ENCODE data around the gene FBH1.

The FBH1 gene

DNA sequence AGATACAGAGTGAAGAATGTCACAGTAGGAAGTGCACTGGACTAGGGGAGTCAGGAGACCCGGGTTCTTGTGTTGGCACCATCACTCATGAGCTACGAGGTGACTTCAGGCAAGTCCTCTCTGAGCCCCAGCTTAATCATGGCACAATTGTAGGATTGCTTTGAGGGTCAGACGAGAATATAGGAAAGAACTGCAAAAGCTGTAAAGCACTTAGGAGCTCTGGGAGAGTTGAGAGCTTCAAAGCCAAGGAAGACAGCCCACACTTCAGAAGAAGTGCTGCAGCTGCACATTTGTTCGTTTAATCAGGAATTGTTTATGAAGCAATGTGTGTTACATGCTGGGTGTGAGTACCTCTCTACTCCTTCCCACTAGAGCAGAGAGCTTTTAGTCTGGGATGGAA lies 4.4 kb downstream of the FBH1 start:
- no peak overlapping the region for H3K27ac ChIP-seq (ENCODE audit: low read depth, low read length, poor library complexity, severe bottlenecking)
- H3K4me1 ChIP-seq (ENCODE audit: insufficient read depth, low read length, severe bottlenecking), result peaks cover 32% of the 10 kb centered on the region
- no peak for TF ChIP-seq EZH2 (IDR thresholded peaks at IDR 0.05; ENCODE audit: borderline replicate concordance, low read length)
- TF ChIP-seq CTCF (IDR thresholded peaks at IDR 0.05; ENCODE audit: low read length), result no peak
- no peak overlapping the region for H3K4me2 ChIP-seq (ENCODE audit: low read length)
- H3K9me3 ChIP-seq (ENCODE audit: low read length), result no peaks in the 10 kb centered on the region
- no peak overlapping the region for H3K4me3 ChIP-seq (ENCODE audit: low read depth, low read length, poor library complexity, severe bottlenecking)
- H3F3A ChIP-seq (ENCODE audit: insufficient read depth, low read length), result no peaks in the 10 kb centered on the region
- no peak overlapping the region for H3K9ac ChIP-seq (ENCODE audit: low read length)
- no peaks in the 10 kb centered on the region for H3K9me2 ChIP-seq (ENCODE audit: low read depth, low read length)
- H4K20me1 ChIP-seq (ENCODE audit: insufficient read depth, low read length), result no peaks in the 10 kb centered on the region
- H3K79me2 ChIP-seq (ENCODE audit: insufficient read depth, low read length), result peaks cover 23% of the 10 kb centered on the region
- no peaks in the 10 kb centered on the region for H3K27me3 ChIP-seq (ENCODE audit: insufficient read depth, low read length)
- no peak overlapping the region for H2AFZ ChIP-seq (ENCODE audit: low read length)
- peaks cover 53% of the 10 kb centered on the region for H3K36me3 ChIP-seq (ENCODE audit: insufficient read depth, low read length)

DNA sequence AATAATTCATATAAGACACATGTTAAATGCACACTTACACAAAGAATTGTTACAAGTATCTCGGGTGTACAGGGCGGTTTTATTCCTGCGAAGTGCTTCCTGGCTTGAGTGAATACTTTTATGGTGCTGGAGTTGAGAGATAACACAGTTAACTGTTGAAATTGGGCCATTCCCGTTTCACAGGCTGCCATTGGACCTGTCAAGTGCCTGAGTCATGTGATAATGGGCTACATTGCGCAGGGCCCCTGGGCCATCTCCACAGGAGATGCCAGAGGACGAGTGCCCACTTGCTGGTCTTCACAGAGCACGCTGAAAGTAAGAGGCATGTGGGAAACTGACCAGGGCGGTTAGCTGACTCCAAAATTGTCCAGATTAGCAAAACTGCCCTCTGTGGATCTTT lies 4.8 kb downstream of the FBH1 start:
- no peak overlapping the region for H3K27ac ChIP-seq (ENCODE audit: low read depth, low read length, poor library complexity, severe bottlenecking)
- peaks cover 53% of the 10 kb centered on the region for H3K36me3 ChIP-seq (ENCODE audit: insufficient read depth, low read length)
- no peaks in the 10 kb centered on the region for H3K9me2 ChIP-seq (ENCODE audit: low read depth, low read length)
- H3K9ac ChIP-seq (ENCODE audit: low read length), result no peak overlapping the region
- no peak for TF ChIP-seq CTCF (IDR thresholded peaks at IDR 0.05; ENCODE audit: low read length)
- no peak for TF ChIP-seq EZH2 (IDR thresholded peaks at IDR 0.05; ENCODE audit: borderline replicate concordance, low read length)
- no peak overlapping the region for H3K4me2 ChIP-seq (ENCODE audit: low read length)
- H3K4me1 ChIP-seq (ENCODE audit: insufficient read depth, low read length, severe bottlenecking), result peaks cover 32% of the 10 kb centered on the region
- H3K9me3 ChIP-seq (ENCODE audit: low read length), result no peaks in the 10 kb centered on the region
- H3K27me3 ChIP-seq (ENCODE audit: insufficient read depth, low read length), result no peaks in the 10 kb centered on the region
- H3K79me2 ChIP-seq (ENCODE audit: insufficient read depth, low read length), result peaks cover 23% of the 10 kb centered on the region
- H2AFZ ChIP-seq (ENCODE audit: low read length), result no peak overlapping the region
- no peaks in the 10 kb centered on the region for H3F3A ChIP-seq (ENCODE audit: insufficient read depth, low read length)
- H3K4me3 ChIP-seq (ENCODE audit: low read depth, low read length, poor library complexity, severe bottlenecking), result no peak overlapping the region
- H4K20me1 ChIP-seq (ENCODE audit: insufficient read depth, low read length), result no peaks in the 10 kb centered on the region

DNA sequence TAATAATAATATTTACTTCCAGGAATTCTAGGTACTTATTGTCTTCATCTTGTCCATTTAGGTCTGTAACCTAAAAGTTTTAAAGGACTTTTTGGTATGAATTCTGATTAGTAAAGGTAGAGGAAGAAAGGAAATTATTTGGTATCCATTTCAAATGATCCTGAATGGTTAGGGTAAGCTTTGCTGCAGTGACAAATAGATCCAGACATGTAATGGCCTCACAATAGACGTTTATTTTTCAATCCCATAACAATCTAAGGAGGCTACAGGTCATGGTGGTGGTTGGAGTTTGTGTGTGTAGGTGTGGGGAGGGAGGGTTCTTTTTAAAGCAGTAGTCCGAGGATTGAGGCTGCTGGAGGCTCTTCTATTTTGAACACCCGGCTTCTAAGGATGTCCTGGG lies 5.3 kb downstream of the FBH1 start:
- H3F3A ChIP-seq (ENCODE audit: insufficient read depth, low read length), result no peaks in the 10 kb centered on the region
- H3K36me3 ChIP-seq (ENCODE audit: insufficient read depth, low read length), result peaks cover 53% of the 10 kb centered on the region
- H4K20me1 ChIP-seq (ENCODE audit: insufficient read depth, low read length), result no peaks in the 10 kb centered on the region
- peak overlapping the region; percentile 49; the same call in 1 of the 2 replicates for H3K4me2 ChIP-seq (ENCODE audit: low read length)
- TF ChIP-seq EZH2 (IDR thresholded peaks at IDR 0.05; ENCODE audit: borderline replicate concordance, low read length) (no peak), CTCF (IDR thresholded peaks at IDR 0.05; ENCODE audit: low read length) (no peak)
- H3K27me3 ChIP-seq (ENCODE audit: insufficient read depth, low read length), result no peaks in the 10 kb centered on the region
- H3K9ac ChIP-seq (ENCODE audit: low read length), result no peak overlapping the region; the same call in 1 of the 2 replicates
- no peak overlapping the region for H2AFZ ChIP-seq (ENCODE audit: low read length)
- H3K4me1 ChIP-seq (ENCODE audit: insufficient read depth, low read length, severe bottlenecking), result peaks cover 32% of the 10 kb centered on the region
- H3K9me3 ChIP-seq (ENCODE audit: low read length), result no peaks in the 10 kb centered on the region
- no peaks in the 10 kb centered on the region for H3K9me2 ChIP-seq (ENCODE audit: low read depth, low read length)
- peaks cover 23% of the 10 kb centered on the region for H3K79me2 ChIP-seq (ENCODE audit: insufficient read depth, low read length)
- H3K27ac ChIP-seq (ENCODE audit: low read depth, low read length, poor library complexity, severe bottlenecking), result peak overlapping the region; percentile 84
- H3K4me3 ChIP-seq (ENCODE audit: low read depth, low read length, poor library complexity, severe bottlenecking), result no peak overlapping the region

All from OCI-LY1 (cell line).